ENCODE measurements around the gene DYNC2H1.

DNA sequence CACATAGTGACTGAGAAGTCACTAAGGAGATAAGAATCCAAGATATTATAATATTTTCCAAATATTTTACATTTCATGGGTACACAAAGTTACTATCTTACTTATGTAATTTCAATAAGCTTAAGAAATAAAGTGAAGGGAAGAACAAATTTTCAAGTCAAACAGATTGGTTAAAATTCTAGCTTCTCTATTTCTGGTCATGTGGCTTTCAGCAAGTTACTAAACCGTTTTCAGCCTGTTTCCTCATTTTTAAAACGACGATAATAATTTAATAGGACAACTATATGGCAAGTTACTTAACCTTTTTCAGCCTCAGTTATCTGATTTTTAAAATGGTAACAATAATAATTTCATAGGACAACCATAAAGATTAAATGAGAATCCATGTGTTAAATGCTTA, 32.9 kb upstream of the DYNC2H1 start:
- no peak for TF ChIP-seq SUZ12 (IDR thresholded peaks at IDR 0.05)
- no peak for TF ChIP-seq SP1 (IDR thresholded peaks at IDR 0.05)
- no peak for TF ChIP-seq FOXA1 (IDR thresholded peaks at IDR 0.05)
- TF ChIP-seq ARNT (IDR thresholded peaks at IDR 0.05) = no peak
- TF ChIP-seq FOXM1 (IDR thresholded peaks at IDR 0.05; ENCODE audit: borderline replicate concordance) = no peak
- no peak for TF ChIP-seq L3MBTL2 (conservative IDR thresholded peaks at IDR 0.05)
- TF ChIP-seq TARDBP (IDR thresholded peaks at IDR 0.05) = no peak
- TF ChIP-seq PKNOX1 (IDR thresholded peaks at IDR 0.05) = no peak
- TF ChIP-seq BHLHE40 (IDR thresholded peaks at IDR 0.05; ENCODE audit: borderline replicate concordance) = no peak
- TF ChIP-seq CTBP1 (IDR thresholded peaks at IDR 0.05; ENCODE audit: borderline replicate concordance) = no peak

All from HEK293T (cell line).